ENCODE results near the gene CDC42EP4. TPM values are rescaled to one million over a fixed set of nuclear protein-coding genes. Genes with fewer than 3 reads are reported as not detected.

CDC42EP4 gene
- total and polyA plus RNA-seq, 2 donors from 2014 or later = 26.2 to 76.9 TPM

DNA sequence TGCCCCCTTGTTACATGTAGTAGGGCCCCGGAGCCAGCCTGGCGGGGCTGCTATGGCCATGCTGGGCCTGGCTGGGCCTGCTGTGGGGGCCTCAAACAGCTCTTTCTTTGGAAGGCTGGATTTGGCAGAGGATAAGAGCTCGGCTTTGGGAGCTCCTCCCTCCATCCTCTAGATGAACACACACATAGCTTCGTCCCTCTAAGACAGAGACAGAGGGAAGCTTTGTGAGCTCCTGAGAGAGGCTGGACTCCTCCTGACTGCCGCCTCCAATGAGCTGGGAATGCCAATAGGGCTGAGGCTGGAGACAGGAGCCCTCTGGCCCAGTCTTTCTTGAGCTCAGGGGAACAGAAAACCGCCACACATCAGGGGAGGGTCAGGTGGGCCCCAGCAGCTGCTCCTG lies 37.3 kb upstream of the CDC42EP4 start:
- H3K27ac ChIP-seq (ENCODE audit: low read depth in 2 of 2, low read length in 2 of 2) = no peak overlapping the region
- TF ChIP-seq, protein P1, sequence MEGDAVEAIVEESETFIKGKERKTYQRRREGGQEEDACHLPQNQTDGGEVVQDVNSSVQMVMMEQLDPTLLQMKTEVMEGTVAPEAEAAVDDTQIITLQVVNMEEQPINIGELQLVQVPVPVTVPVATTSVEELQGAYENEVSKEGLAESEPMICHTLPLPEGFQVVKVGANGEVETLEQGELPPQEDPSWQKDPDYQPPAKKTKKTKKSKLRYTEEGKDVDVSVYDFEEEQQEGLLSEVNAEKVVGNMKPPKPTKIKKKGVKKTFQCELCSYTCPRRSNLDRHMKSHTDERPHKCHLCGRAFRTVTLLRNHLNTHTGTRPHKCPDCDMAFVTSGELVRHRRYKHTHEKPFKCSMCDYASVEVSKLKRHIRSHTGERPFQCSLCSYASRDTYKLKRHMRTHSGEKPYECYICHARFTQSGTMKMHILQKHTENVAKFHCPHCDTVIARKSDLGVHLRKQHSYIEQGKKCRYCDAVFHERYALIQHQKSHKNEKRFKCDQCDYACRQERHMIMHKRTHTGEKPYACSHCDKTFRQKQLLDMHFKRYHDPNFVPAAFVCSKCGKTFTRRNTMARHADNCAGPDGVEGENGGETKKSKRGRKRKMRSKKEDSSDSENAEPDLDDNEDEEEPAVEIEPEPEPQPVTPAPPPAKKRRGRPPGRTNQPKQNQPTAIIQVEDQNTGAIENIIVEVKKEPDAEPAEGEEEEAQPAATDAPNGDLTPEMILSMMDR (IDR thresholded peaks at IDR 0.05; ENCODE audit: borderline replicate concordance, extremely low read depth, insufficient read depth) = no peak
- DNase-seq (peak in 3 of 5 donors; percentile 55 to 90 (median 61)), FAIRE-seq (no peak)
- H3K36me3 ChIP-seq (ENCODE audit: control insufficient read depth in 2 of 3, insufficient read depth in 3 of 3, low read length in 3 of 3) = no peaks in the 10 kb centered on the region
- H3K4me3 ChIP-seq (ENCODE audit: low read length in 3 of 3) = no peak overlapping the region
- H3K27me3 ChIP-seq (ENCODE audit: control insufficient read depth, insufficient read depth, low read length) = no peaks in the 10 kb centered on the region
- no peak overlapping the region for H3K9ac ChIP-seq (ENCODE audit: low read length in 3 of 3)
- H3K9me3 ChIP-seq (ENCODE audit: control insufficient read depth in 2 of 3, insufficient read depth in 1 of 3, low read length in 3 of 3) = no peaks in the 10 kb centered on the region
- intact Hi-C loops (cut with DNase I) = no loop called here
- H3K4me1 ChIP-seq (ENCODE audit: control insufficient read depth in 2 of 3, insufficient read depth in 2 of 3, low read depth in 1 of 3, low read length in 3 of 3) = no peaks in the 10 kb centered on the region

DNA sequence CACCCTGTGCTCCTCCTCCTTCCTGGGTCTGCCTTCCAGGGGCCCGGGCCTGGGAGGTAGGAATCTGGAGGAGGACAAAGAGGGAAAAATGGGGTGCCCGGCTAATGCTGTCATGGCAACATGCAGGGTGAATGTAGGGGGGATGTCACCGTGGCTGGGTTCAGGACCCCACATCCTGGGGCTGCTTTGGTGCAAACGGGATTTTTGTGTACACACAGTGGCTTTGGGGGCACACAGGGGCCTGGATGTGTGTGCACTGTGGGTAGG lies 37.0 kb upstream of the CDC42EP4 start:
- intact Hi-C loops (cut with DNase I) = no loop called here
- H3K27ac ChIP-seq (ENCODE audit: low read depth in 2 of 2, low read length in 2 of 2) = no peak overlapping the region

DNA sequence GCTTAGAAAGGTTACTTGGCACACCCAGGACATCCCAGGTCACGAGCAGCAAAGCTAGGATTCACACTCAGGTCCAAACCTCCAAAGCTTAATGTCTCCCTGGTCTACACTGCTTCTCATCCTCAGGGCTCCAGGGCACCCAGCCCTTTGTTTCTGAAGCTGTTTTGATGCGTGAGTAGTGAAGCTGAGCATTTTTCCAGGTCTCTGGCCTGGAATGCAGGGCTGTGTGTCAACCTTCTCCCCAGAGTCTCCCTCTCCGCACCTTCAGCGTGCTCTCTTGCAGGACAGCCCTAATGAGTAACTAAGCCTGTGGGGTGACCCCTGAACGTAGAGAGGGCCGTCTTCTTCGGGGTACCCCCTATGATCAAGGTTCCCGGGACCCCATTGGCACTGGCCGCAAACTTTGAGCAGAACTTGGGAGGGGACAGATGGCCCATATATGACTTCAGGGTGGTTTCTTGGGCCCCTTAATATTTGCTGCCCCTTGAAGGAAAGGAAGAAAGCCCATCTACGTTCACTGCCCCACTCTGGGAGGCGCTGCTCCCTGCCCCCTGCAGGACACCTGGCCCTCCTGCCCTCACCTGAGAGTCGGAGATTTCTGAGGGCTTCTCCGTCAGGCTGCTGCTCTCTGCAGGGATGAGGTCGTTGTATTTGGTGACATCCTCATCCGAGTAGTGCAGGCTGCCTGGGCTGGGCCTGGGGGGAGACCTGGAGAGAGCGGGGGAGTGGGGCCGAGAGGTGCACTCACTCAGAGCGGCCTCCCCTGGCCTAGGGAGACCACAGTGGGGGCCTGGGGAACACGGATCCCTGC lies 36.4 kb upstream of the CDC42EP4 start:
- Histone ChIP-seq H3K27ac (ENCODE audit: low read depth in 2 of 2, low read length in 2 of 2) (no peak overlapping the region), H3K9ac (ENCODE audit: low read length in 3 of 3) (no peak overlapping the region), H3K36me3 (ENCODE audit: control insufficient read depth in 2 of 3, insufficient read depth in 3 of 3, low read length in 3 of 3) (no peaks in the 10 kb centered on the region), H3K27me3 (ENCODE audit: control insufficient read depth, insufficient read depth, low read length) (no peaks in the 10 kb centered on the region), H3K4me1 (ENCODE audit: control insufficient read depth in 2 of 3, insufficient read depth in 2 of 3, low read depth in 1 of 3, low read length in 3 of 3) (peaks cover 0 to 3% (median 0%) of the 10 kb centered on the region in 3 donors), H3K9me3 (ENCODE audit: control insufficient read depth in 2 of 3, insufficient read depth in 1 of 3, low read length in 3 of 3) (no peaks in the 10 kb centered on the region), H3K4me3 (ENCODE audit: low read length in 3 of 3) (no peak overlapping the region)
- FAIRE-seq (no peak), DNase-seq (peak in 1 of 5 donors; percentile 69)
- TF ChIP-seq, protein P1 (IDR thresholded peaks at IDR 0.05; ENCODE audit: borderline replicate concordance, extremely low read depth, insufficient read depth) = no peak
- intact Hi-C loops (cut with DNase I) = no loop called here

More for the DNA sequence above, 37.0 kb upstream of the CDC42EP4 start:
- H3K9ac ChIP-seq (ENCODE audit: low read length in 3 of 3) = no peak overlapping the region
- FAIRE-seq (no peak), DNase-seq (no peak)
- TF ChIP-seq, protein P1 (IDR thresholded peaks at IDR 0.05; ENCODE audit: borderline replicate concordance, extremely low read depth, insufficient read depth) = no peak
- no peaks in the 10 kb centered on the region for H3K9me3 ChIP-seq (ENCODE audit: control insufficient read depth in 2 of 3, insufficient read depth in 1 of 3, low read length in 3 of 3)
- H3K4me1 ChIP-seq (ENCODE audit: control insufficient read depth in 2 of 3, insufficient read depth in 2 of 3, low read depth in 1 of 3, low read length in 3 of 3) = no peaks in the 10 kb centered on the region
- no peak overlapping the region for H3K4me3 ChIP-seq (ENCODE audit: low read length in 3 of 3)
- no peaks in the 10 kb centered on the region for H3K36me3 ChIP-seq (ENCODE audit: control insufficient read depth in 2 of 3, insufficient read depth in 3 of 3, low read length in 3 of 3)
- no peaks in the 10 kb centered on the region for H3K27me3 ChIP-seq (ENCODE audit: control insufficient read depth, insufficient read depth, low read length)
